GM12875 (cell line): Measurements from ENCODE around the gene E2F2.

ENCODE experiments used
- H3K4me3 ChIP-seq: one replicate; pipeline ENCODE4 v1.5.1; 2011; ENCODE audit warnings: low read depth, low read length, control low read depth
- CTCF ChIP-seq: IDR thresholded peaks from 2 replicates; pipeline ENCODE4 v1.5.1; 2011; ENCODE audit warnings: low read depth, mild to moderate bottlenecking, control low read depth, inconsistent platforms, low read length, moderate library complexity, borderline replicate concordance; ENCODE audit not compliant: insufficient read depth

The E2F2 gene

GRCh38 chr1:23574265-23574754 is 43.3 kb upstream of the E2F2 start:
- no peak overlapping the region for H3K4me3 ChIP-seq

GRCh38 chr1:23573574-23574182 is 42.6 kb upstream of the E2F2 start:
- TF ChIP-seq CTCF = no peak
- H3K4me3 ChIP-seq = no peak overlapping the region

More at GRCh38 chr1:23574265-23574754, 43.3 kb upstream of the E2F2 start:
- no peak for TF ChIP-seq CTCF

GRCh38 chr1:23571465-23571864 is 40.4 kb upstream of the E2F2 start:
- TF ChIP-seq CTCF = no peak
- H3K4me3 ChIP-seq = no peak overlapping the region

- H3K4me3 ChIP-seq = no peak overlapping the region
- TF ChIP-seq CTCF = no peak
Observed at GRCh38 chr1:23570001-23570691, 39.1 kb upstream of the E2F2 start.

GRCh38 chr1:23568608-23569383 is 37.8 kb upstream of the E2F2 start:
- peak overlapping the region; percentile 59 for H3K4me3 ChIP-seq
- TF ChIP-seq CTCF = no peak

GRCh38 chr1:23567996-23568607 is 37.1 kb upstream of the E2F2 start:
- no peak for TF ChIP-seq CTCF
- H3K4me3 ChIP-seq = peak overlapping the region; percentile 59

- H3K4me3 ChIP-seq = peak overlapping the region; percentile 6
- TF ChIP-seq CTCF = no peak
Observed at GRCh38 chr1:23567629-23567995, 36.6 kb upstream of the E2F2 start.
